Nephron (organoid): ENCODE measurements around the gene NTM.

Experiments
- H3K27ac Mint-ChIP-seq, 3 experiments: 2 replicates each; pipeline ENCODE4 v1.8.0; 2020; ENCODE audit warnings: mixed read lengths in 3 of 3, mild to moderate bottlenecking in 2 of 3, moderate library complexity in 1 of 3
- H3K27me3 Mint-ChIP-seq: 2 replicates; pipeline ENCODE4 v1.8.0; 2021; ENCODE audit warnings: low read depth, mild to moderate bottlenecking, moderate library complexity, mixed read lengths
- H3K36me3 Mint-ChIP-seq: 2 replicates; pipeline ENCODE4 v1.8.0; 2020; ENCODE audit warnings: low read depth, mixed read lengths
- H3K4me1 Mint-ChIP-seq: 2 replicates; pipeline ENCODE4 v1.8.0; 2020; ENCODE audit warnings: mixed read lengths
- H3K4me3 Mint-ChIP-seq, 3 experiments: 2 replicates each; pipeline ENCODE4 v1.8.0; 2020; ENCODE audit warnings: mild to moderate bottlenecking in 3 of 3, mixed read lengths in 3 of 3, moderate library complexity in 2 of 3
- H3K9me3 Mint-ChIP-seq: 2 replicates; pipeline ENCODE4 v1.8.0; 2020; ENCODE audit warnings: mixed read lengths
- TF ChIP-seq, protein P1 (sequence below), 3 experiments: fragments of 200-600 bp; sonication (generic); IDR thresholded peaks; one replicate each; pipeline ENCODE4 v1.5.0; 2021; ENCODE audit warnings: antibody characterized with exemption in 3 of 3; ENCODE audit not compliant: unreplicated experiment in 3 of 3

Gene NTM

GRCh38 chr11:132253469-132254264 lies 883.3 kb downstream of the NTM start:
- no peaks in the 10 kb centered on the region for H3K36me3 Mint-ChIP-seq
- TF ChIP-seq, protein P1, sequence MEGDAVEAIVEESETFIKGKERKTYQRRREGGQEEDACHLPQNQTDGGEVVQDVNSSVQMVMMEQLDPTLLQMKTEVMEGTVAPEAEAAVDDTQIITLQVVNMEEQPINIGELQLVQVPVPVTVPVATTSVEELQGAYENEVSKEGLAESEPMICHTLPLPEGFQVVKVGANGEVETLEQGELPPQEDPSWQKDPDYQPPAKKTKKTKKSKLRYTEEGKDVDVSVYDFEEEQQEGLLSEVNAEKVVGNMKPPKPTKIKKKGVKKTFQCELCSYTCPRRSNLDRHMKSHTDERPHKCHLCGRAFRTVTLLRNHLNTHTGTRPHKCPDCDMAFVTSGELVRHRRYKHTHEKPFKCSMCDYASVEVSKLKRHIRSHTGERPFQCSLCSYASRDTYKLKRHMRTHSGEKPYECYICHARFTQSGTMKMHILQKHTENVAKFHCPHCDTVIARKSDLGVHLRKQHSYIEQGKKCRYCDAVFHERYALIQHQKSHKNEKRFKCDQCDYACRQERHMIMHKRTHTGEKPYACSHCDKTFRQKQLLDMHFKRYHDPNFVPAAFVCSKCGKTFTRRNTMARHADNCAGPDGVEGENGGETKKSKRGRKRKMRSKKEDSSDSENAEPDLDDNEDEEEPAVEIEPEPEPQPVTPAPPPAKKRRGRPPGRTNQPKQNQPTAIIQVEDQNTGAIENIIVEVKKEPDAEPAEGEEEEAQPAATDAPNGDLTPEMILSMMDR (IDR thresholded peaks at IDR 0.05; ENCODE audit: unreplicated experiment in 3 of 3): no peak
- no peak overlapping the region for H3K4me3 Mint-ChIP-seq
- no peak overlapping the region for H3K27ac Mint-ChIP-seq
- no peaks in the 10 kb centered on the region for H3K27me3 Mint-ChIP-seq
- peaks cover 5% of the 10 kb centered on the region for H3K9me3 Mint-ChIP-seq
- H3K4me1 Mint-ChIP-seq: no peaks in the 10 kb centered on the region

DNA sequence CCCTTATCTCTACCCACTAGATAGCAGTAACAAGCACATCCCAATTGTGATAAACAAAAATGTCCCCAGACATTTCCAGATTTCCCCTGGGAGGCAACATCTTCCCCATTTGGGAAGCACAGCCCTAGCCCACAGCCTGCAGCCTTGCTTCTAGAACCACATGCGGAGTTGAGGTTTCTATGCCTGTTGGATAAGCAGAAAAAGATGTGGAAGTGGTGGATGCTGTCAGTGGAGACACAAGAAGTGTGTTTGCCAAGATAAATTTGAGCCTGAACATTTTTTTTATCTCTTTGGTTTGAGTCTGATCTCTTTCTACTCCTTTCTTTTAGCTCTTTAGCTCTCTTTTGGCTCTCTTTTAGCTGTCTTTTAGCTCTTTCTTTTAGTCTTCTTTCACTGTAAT lies 884.5 kb downstream of the NTM start:
- no peaks in the 10 kb centered on the region for H3K4me1 Mint-ChIP-seq
- peaks cover 4% of the 10 kb centered on the region for H3K9me3 Mint-ChIP-seq
- H3K4me3 Mint-ChIP-seq: no peak overlapping the region
- H3K36me3 Mint-ChIP-seq: no peaks in the 10 kb centered on the region
- peaks cover 3% of the 10 kb centered on the region for H3K27me3 Mint-ChIP-seq
- TF ChIP-seq, protein P1 (IDR thresholded peaks at IDR 0.05; ENCODE audit: unreplicated experiment in 3 of 3): no peak
- no peak overlapping the region for H3K27ac Mint-ChIP-seq

DNA sequence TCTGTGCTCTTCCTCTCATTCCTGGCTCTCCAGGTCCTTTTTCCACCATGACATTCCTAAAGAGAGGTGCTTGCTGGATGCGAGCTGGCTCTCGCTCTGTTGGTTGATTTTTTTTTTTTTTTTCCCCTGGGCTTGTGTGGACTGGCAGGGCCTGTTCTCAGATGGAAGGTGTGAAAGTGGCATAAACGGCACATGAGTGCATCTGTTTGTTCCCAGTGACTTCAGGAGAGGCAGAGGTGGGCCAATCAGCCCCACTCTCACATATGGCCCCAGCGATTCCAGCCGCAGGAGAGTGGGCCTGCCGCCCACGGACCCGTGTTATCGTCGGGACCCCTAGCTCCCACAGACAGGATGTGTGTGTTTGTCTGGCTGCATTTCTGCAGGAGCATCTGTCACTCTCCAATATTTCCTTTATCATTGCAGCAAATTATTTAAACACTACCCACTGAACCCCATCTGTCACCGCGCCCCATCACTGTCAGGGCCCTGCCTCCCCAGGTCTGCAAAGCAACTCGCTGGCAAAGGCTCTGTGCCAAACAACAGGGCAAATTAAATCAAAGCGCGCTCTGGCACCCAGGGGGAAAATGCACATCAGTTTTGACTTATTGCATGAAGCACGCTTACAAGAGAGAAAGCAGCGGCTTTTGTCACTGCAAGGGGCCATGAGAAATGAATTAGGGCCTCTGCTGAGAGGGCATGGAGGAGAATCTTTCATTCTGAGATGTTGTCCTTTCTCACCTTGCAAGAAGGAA lies 886.3 kb downstream of the NTM start:
- H3K27ac Mint-ChIP-seq: no peak overlapping the region
- H3K9me3 Mint-ChIP-seq: no peaks in the 10 kb centered on the region
- H3K4me3 Mint-ChIP-seq: no peak overlapping the region
- H3K36me3 Mint-ChIP-seq: no peaks in the 10 kb centered on the region
- no peaks in the 10 kb centered on the region for H3K4me1 Mint-ChIP-seq
- H3K27me3 Mint-ChIP-seq: peaks cover 4% of the 10 kb centered on the region
- TF ChIP-seq, protein P1 (IDR thresholded peaks at IDR 0.05; ENCODE audit: unreplicated experiment in 3 of 3): no peak

GRCh38 chr11:132257871-132258270 lies 887.5 kb downstream of the NTM start:
- Mint-ChIP-seq H3K4me1 (no peaks in the 10 kb centered on the region), H3K27ac (no peak overlapping the region), H3K4me3 (no peak overlapping the region), H3K9me3 (no peaks in the 10 kb centered on the region), H3K27me3 (peaks cover 4% of the 10 kb centered on the region), H3K36me3 (no peaks in the 10 kb centered on the region)
- TF ChIP-seq, protein P1 (IDR thresholded peaks at IDR 0.05; ENCODE audit: unreplicated experiment in 3 of 3): no peak

- H3K9me3 Mint-ChIP-seq: no peaks in the 10 kb centered on the region
- H3K27ac Mint-ChIP-seq: no peak overlapping the region
- peaks cover 4% of the 10 kb centered on the region for H3K27me3 Mint-ChIP-seq
- no peak overlapping the region for H3K4me3 Mint-ChIP-seq
- H3K36me3 Mint-ChIP-seq: no peaks in the 10 kb centered on the region
- no peaks in the 10 kb centered on the region for H3K4me1 Mint-ChIP-seq
- TF ChIP-seq, protein P1 (IDR thresholded peaks at IDR 0.05; ENCODE audit: unreplicated experiment in 3 of 3): no peak
These were observed 888.5 kb downstream of the NTM start for GRCh38 chr11:132258875-132259274.
